ENCODE data around the gene KCNMB2.

KCNMB2 gene

GRCh38 chr3:178711753-178712152 is 175.5 kb downstream of the KCNMB2 start:
- TF ChIP-seq ZFX (IDR thresholded peaks at IDR 0.05; ENCODE audit: borderline replicate concordance) (no peak), CTCF (IDR thresholded peaks at IDR 0.05) (no peak)
- no peak overlapping the region for H3K27ac ChIP-seq

DNA sequence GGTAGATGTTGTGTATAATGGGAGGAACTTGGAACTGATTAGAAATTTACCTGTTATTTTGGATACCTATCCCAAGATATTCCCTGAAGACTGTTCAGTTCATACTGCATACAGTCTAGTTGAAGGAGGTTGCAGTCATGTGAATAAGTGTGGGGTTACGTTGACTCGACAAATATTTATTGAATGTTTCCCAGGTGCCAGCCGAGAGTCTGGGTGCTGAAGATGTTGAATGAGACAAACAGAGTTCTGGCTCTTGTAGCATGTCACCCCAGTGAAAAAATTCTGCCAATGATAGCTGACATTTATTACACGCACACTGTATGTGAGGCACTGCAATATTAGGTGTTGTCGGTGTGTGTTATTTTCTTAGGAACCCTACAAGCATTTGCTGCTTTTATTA is 176.0 kb downstream of the KCNMB2 start:
- no peak overlapping the region for H3K27ac ChIP-seq
- no peak for TF ChIP-seq ZFX (IDR thresholded peaks at IDR 0.05; ENCODE audit: borderline replicate concordance)
- TF ChIP-seq CTCF (IDR thresholded peaks at IDR 0.05), result no peak

DNA sequence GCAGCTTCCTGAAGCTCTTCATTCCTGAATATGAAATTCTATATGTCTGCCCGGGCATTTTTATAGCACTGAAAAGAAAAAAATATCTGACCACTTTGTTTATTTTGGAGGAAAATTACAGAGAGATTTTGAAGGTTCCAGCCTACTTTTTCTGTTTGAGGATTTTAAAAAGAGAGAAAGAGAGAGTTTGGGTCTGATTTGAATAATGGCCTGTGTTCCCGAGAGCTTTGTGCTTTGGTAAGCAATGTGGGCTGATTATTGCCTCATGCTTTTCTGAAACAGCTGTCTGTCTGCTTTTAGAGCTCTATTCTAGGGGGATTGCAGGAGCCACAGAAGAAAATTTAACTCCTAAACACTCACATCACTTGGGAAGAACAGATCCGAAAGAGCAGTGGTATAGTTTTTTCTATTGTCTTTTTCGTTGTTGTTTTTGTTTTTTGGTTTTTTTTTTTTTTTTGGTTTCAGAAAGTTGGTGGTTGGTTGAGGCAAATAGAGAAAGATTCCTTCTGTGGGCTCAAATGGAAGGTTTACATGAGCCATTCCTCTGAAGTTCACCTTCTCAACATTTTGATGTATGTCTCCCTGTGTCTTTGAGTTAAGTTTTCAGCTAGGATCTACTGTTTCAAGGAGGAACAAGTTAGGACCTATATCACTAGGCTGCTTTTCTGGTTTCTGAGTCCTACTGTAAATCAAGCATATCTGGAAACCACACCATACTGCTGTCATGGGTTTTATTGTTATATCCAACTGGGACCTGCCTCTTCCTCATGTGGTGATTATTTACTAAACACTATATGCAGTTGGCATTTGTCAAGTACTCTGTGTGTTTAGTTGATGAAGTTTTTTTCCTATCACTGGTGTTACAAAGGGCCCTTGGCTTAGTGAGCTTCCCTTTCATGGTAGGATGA is 178.9 kb downstream of the KCNMB2 start:
- no peak overlapping the region for H3K27ac ChIP-seq
- no peak for TF ChIP-seq ZFX (IDR thresholded peaks at IDR 0.05; ENCODE audit: borderline replicate concordance)
- no peak for TF ChIP-seq CTCF (IDR thresholded peaks at IDR 0.05)

- TF ChIP-seq ZFX (IDR thresholded peaks at IDR 0.05; ENCODE audit: borderline replicate concordance) (no peak), CTCF (IDR thresholded peaks at IDR 0.05) (no peak)
- no peak overlapping the region for H3K27ac ChIP-seq
These were observed 182.9 kb downstream of the KCNMB2 start for GRCh38 chr3:178718995-178719635.

DNA sequence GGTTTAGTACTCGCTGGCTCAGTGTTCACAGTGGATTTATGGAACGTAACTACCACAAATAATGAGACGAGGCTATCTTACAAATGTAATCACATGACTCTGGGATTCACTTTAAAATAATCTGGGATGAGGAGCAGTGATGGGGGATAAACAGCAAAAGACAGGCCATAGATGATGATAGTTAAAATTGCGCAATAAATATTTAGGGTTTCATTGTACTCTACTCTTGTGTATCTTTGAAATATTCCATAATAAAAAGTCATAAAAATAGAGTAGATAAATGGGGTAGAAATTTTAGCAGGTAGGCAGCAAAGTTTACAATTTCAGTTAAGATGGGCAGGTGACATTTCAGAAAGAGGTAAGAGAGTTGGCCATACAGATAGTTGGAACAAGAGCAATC is 196.6 kb downstream of the KCNMB2 start:
- H3K27ac ChIP-seq, result no peak overlapping the region
- TF ChIP-seq CTCF (IDR thresholded peaks at IDR 0.05), result no peak
- TF ChIP-seq ZFX (IDR thresholded peaks at IDR 0.05; ENCODE audit: borderline replicate concordance), result no peak

DNA sequence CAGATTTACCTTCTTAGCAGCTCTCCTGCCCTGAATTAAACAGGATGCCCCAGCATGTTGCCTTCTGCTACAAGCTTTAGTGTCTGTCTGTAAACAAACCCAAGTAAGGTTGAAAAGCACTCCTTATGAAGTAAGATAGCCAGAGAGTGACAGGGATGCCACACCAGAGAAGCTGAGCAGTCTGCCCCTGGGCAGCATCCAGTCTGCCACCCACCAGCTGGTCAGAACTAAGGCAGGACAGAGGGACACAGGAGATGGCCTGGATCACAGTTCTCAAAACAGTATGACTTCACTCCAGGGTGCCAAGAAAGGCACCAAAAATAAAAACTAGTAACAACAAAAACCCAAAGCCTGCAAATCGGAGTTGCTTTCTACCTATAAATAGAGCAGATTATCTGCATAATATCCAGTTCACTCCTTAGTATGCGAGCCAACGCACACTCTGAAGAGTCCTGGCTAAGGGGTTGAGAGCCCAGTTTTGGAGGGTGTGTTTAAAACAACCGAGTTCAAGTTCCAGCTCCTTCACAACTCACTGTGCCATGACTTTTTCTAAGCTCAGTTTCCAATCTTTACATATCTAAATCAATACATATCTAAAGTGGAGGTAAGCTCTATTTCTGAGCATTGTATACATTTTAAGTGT is 198.9 kb downstream of the KCNMB2 start:
- TF ChIP-seq ZFX (IDR thresholded peaks at IDR 0.05; ENCODE audit: borderline replicate concordance), result no peak
- TF ChIP-seq CTCF (IDR thresholded peaks at IDR 0.05), result no peak
- H3K27ac ChIP-seq, result no peak overlapping the region

Measured in 22Rv1 (cell line).